GM20000 (cell line): ENCODE data around the gene SYDE1.

Experiments used
- DNase-seq: peaks from one replicate; pipeline ENCODE4 v3.0.0; 2012; ENCODE audit warnings: low spot score
- TF ChIP-seq, protein P1 (sequence below): IDR thresholded peaks from 2 replicates; pipeline ENCODE4 v1.5.1; 2012; ENCODE audit warnings: mild to moderate bottlenecking, control low read depth; ENCODE audit errors: extremely low read depth, missing control alignments

Gene SYDE1

DNA sequence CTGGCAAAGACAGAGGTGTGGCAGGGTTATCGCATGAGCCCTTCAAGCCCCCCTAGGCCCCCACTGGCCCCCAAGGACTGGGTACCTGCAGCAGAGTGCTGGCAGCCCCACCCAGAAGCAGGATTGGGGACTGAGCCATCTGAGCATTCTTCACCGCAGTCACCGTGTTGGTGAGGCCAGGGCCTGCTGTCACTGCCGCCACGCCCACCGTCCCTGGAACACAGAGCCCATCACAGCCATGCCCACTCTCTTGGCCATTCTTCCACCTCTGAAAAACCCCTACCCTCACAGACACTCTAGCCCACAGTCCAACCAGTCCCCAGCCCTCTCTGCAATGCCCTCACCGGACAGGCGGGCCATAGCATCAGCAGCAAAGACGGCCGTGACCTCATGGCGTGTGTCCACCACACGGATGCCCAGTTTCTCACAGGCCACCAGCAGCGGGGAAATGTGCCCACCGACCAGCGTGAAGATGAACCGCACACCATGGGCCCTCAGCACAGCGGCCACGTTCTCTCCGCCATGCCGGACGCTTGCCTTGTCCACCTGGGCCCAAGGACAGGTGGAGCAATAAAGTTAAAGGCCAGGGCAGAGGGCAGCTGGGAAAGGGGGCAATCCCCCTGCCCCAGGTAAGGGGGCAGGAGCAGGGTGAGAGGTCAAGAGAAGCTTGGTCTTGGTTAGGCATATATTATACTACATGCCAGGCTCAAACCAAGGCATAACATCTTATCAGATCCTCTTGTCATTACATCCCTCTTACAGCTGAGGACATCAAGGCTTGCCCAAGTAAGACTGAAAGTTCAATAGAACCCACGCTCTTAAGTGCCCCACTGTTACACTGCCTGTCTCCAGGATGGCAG lies 16.1 kb downstream of the SYDE1 start:
- TF ChIP-seq, protein P1, sequence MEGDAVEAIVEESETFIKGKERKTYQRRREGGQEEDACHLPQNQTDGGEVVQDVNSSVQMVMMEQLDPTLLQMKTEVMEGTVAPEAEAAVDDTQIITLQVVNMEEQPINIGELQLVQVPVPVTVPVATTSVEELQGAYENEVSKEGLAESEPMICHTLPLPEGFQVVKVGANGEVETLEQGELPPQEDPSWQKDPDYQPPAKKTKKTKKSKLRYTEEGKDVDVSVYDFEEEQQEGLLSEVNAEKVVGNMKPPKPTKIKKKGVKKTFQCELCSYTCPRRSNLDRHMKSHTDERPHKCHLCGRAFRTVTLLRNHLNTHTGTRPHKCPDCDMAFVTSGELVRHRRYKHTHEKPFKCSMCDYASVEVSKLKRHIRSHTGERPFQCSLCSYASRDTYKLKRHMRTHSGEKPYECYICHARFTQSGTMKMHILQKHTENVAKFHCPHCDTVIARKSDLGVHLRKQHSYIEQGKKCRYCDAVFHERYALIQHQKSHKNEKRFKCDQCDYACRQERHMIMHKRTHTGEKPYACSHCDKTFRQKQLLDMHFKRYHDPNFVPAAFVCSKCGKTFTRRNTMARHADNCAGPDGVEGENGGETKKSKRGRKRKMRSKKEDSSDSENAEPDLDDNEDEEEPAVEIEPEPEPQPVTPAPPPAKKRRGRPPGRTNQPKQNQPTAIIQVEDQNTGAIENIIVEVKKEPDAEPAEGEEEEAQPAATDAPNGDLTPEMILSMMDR: no peak
- DNase-seq: no peak

DNA sequence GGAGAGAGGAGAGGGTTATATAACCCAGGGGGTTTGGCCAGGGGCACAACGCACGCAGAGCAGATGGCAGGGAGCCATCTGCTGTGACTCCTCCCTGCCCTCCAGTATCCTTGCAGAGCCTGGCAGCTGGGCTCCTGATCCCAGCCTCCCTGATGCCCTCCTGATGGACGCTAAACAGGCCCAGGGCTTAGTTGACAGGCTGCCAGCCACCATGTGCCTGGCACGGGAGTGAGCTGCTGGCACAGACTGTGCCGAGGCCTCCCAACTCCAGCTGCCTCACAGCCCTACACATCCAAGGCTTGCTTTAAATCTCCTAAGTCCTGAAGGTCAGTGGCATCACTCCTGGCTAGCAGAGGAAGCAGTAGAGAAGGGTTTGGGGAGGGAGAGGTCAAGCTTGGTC lies 16.7 kb downstream of the SYDE1 start:
- DNase-seq: no peak

DNA sequence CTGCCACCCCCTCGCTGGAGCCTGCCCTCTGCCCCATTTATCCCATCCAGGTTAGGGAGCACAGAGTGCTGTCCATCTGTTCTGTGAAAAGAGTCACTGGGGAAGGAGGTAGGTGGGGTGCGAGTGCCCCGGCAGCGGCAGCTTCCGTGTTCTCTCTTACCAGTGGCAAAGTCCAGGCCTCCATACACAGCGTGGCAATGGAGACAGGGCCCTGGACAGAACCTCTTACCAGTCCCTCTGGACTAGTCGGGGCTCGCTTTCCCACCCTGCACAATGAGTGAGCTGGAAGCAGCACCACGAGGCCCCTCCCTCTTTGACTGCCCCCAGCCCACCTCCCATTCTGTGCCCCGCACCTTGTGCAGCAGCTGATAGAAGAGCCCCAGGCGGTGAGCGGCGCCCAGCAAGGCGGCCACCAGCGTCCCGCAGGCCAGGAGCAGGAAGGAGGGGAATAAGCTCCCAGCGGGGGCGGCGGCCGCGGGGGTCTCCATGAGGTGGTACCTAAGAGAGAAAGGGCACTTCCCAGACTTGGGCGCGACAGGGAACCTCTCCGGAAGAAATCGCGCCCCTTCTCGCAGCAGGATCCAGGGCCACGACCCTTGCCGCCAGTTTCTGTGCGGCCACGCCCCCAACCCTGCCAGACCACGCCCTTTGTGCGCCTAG lies 17.5 kb downstream of the SYDE1 start:
- TF ChIP-seq, protein P1: no peak
- no peak for DNase-seq

More for the DNA sequence above, 16.7 kb downstream of the SYDE1 start:
- TF ChIP-seq, protein P1: no peak

DNA sequence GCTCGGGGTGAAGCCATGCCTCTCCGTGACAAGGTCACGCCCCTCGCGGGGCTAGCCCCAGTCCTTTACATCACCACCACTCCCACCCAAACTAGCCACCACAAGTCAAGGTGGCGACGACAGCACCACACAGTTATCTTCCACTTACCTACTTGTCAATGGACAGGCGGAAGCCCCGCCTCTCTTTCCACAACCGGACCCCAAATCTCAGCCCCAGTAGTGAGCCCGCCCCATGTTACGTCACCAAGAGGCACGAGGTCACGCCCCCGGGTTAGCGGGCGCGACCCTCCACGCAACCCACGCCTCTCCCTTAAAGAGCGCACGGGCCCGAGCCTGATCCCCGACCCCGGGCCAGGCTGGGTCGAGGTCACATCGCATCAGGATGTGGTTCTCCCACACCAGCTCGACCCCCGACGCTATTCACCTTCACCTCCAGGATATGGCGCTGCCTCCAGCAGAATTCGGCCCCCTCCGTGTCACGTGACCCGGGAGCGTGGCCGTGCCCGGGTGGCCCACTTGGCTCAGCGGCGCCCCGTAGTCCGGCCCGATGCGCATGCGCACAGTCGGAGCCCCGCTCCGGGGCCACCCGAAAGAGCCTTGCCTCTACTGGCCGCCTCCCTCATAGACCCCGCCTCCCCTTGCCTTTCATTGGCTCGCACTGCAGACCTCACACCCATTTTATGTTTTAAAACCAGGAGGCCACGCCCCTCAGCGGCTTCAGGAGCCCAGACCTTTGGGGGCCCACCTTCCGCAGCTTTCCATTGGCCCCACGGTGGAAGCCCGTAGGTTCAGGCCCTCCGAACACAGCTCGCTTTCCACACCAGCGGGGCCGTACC lies 18.2 kb downstream of the SYDE1 start:
- TF ChIP-seq, protein P1: no peak
- peak; percentile 98 for DNase-seq

DNA sequence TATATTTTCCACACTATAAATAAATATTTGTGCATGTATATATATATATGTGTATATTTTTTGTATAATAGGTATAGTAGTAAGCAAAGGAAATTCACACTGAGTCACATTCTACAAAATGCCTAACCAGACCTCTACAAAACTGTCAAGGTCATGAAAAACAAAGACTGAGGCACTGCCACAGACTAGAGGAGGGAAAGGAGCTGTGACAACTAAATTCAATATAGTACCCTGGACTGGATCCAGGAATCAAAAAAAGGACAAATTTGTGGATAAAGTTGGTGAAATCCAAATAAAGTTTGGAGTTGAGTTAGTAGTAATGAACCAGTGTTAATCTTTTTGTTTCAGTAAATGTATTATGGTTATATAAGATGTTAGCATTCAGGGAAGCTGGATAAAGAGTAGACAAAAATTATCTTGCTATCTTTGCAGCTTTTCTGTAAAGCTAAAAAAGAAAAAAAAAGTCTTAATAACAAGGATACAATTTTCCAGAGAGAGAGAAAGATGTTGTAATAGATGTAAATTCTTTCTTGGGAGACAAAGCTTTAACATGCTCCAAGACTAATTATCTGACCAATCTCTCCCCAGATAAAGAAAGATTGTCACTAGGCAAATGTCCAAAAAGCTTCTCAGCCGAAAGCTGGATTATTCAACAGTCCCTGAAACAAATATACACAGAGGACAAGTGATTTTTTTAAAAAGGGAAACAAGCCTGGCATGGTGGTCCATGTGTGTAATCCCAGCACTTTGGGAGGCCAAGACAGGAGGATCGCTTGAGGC lies 19.1 kb downstream of the SYDE1 start:
- TF ChIP-seq, protein P1: no peak
- DNase-seq: no peak

DNA sequence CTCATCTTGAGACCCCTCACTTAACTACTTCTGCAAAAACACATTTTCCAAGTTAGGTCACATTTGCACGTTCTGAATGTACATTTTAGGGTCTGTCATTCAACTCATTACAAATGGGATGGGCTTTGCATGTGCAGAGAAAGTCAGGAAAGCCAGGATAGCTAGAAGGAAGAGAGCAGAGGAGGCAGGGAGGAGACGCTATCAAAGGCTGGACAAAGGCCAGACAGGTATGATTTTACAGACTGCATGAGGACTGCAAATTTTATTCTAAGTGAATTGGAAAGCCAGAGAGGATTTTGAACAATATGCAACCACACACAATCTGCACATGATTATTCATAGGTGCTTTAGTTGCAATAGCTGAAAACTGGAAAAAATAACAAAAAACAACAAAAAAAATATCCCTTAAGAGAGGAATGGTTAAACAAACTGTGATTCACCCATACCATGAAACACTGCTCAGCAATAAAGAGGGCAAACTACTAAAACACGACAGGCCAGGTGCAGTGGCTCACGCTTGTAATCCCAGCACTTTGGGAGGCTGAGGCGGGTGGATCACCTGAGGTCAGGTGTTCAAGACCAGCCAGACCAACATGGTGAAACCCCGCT lies 21.1 kb downstream of the SYDE1 start:
- TF ChIP-seq, protein P1: no peak
- no peak for DNase-seq
